Fibroblast of pulmonary artery (primary cell): ENCODE results near the gene THEMIS.
"Not testable (repeated sequence)": the region's sequence is repeated elsewhere in the genome, so short reads cannot be mapped to it uniquely, and the experiment has no call there.

Experiments used
- DNase-seq: peaks from one replicate; pipeline ENCODE4 v3.0.0-alpha.2; 2010; ENCODE audit warnings: low read depth
- H3K4me3 ChIP-seq: replicated peaks from 2 replicates; pipeline ENCODE4 v1.5.1; 2011; ENCODE audit warnings: low read depth, mild to moderate bottlenecking, control low read depth, low read length, moderate library complexity
- CTCF ChIP-seq: IDR thresholded peaks from 2 replicates; pipeline ENCODE4 v1.5.1; 2011; ENCODE audit warnings: mild to moderate bottlenecking, control low read depth, low read length, inconsistent platforms; ENCODE audit errors: missing control alignments

Gene THEMIS

GRCh38 chr6:127894051-127894450 is 6.8 kb downstream of the THEMIS start:
- no peak overlapping the region for H3K4me3 ChIP-seq
- no peak for TF ChIP-seq CTCF
- DNase-seq = no peak

GRCh38 chr6:127893541-127893940 is 7.3 kb downstream of the THEMIS start:
- no peak for TF ChIP-seq CTCF
- no peak overlapping the region for H3K4me3 ChIP-seq
- DNase-seq = no peak

- no peak for DNase-seq
- no peak for TF ChIP-seq CTCF
- no peak overlapping the region for H3K4me3 ChIP-seq
These were observed 9.0 kb downstream of the THEMIS start for GRCh38 chr6:127891731-127892326.

GRCh38 chr6:127886603-127887002 is 14.3 kb downstream of the THEMIS start:
- no peak for DNase-seq
- no peak for TF ChIP-seq CTCF
- H3K4me3 ChIP-seq = no peak overlapping the region

GRCh38 chr6:127884134-127884533 is 16.7 kb downstream of the THEMIS start:
- no peak overlapping the region for H3K4me3 ChIP-seq
- no peak for TF ChIP-seq CTCF
- no peak for DNase-seq

GRCh38 chr6:127881949-127882348 is 18.9 kb downstream of the THEMIS start:
- H3K4me3 ChIP-seq, DNase-seq: not testable (repeated sequence)

- no peak for DNase-seq
- TF ChIP-seq CTCF = no peak
- no peak overlapping the region for H3K4me3 ChIP-seq
These were observed 20.4 kb downstream of the THEMIS start for GRCh38 chr6:127880429-127880828.
